Measurements from ENCODE around the gene PELI2.

PELI2 gene

DNA sequence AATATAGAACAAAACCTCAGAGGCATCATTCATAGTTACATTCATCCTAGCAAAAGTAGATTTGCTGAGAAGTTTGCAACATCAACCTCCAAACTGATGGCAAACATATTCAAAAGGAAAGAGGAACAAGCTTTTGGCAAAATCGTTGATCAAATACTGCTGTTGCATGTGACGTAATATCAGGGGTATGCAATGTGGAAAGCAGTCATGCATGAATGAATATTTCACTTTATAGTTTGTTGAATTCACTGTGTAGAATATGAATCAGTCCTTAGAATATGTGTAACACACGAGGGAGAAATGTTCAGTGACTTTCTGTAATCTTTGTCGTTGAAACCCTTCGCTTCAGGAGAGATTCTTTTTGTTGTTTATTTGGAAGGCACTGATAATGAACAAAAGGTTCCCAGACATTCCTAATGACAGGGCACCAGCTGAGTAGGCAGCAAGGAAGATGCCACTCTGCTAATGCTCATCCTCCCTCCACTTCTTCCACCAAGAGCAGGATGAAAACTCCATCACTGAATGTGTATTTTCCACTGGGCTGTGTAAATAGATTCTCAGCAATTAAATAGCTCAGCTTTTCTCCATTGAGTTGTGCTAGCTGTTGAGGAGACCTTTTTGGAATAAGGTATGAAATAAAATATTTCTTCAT lies 126.1 kb downstream of the PELI2 start:
- no peak for DNase-seq (ENCODE audit: low read depth in 2 of 2)

DNA sequence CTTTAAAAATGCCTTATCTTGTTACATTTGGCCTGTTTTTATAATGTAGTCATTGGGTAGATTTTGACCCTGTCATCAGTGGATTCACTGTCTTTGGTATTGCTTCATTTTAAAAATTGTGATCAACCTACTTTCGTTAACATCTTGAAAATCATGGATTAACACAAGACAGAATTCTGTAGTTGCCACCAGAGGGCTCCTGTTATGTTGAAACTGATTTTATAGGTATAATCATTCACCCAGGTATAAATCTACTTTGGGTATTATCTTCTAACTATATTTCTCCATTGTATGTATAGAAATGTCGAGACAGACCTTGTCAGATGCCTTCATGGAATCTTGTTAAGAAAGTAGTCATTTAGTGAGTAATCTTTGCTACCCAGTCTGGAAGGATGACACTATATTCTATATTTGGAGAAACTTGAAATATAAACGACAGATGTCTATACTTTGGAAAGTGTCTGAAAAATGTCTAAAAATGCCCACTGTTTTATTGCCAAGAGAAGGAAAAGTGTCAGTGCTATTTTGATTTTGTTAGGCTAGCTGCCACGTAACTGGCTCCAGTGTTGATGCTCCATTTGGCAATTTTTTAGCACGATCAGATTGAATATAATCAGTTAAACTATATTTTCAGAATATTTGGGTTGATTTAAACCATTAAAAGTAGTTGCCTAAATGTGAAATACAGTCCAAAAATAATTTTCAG lies 129.4 kb downstream of the PELI2 start:
- no peak for DNase-seq (ENCODE audit: low read depth in 2 of 2)

DNA sequence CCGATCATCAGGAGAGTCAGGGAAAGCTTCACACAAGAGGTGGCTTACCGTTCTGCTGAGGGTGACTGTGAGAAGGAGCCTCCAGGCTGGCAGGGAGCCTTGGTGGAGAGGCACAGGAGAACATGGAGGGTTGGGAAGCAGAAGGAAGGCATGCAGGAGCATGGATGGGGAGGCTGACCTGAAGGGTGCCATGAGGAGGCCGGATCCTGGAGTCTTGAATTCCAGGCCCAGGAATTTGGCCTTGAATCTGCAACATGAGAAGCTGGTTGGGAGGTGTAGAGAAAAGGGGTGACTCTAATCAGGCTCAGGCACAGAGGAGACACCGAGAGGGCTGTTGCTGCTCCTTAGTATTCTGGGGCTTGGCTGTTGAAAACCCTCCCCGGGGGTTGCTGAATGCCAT lies 130.2 kb downstream of the PELI2 start:
- DNase-seq (ENCODE audit: low read depth in 2 of 2) = no peak

DNA sequence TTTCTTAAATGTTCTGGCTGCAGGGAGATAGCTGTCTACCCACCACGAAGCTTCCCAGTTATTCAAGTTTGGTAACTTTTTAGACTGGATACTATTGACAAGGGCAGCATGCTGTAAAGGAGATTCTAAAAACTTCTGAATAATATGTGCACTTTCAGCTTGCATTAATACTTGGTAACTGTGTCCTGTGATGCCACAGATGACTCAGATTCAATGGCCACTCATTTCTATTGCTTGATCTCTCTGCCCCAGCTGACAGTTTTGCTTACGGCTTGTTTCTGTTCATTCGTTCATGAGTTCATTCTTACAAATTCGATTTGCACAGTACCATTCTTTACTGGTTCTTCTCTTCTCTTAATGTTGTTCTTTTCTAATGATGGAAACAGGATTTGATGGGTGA lies 142.8 kb downstream of the PELI2 start:
- DNase-seq (ENCODE audit: low read depth in 2 of 2) = no peak

DNA sequence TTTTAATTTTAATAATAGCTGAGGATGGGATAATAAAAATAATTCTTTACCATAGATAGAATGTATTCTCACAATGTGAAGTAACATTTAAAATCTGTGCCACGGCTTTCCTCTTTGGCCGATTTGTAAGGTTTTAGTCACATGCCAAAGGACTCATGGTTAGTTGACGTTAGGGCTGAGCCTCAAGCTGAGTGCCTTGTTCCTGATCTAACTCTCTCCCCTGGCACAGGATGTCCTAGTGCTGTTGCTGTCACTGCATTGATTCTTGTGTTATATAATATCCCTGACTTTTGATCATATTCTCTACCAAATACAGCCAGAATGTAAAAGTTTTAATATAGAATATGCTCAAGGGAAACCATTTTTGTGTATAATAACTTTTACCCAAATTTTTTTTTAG lies 144.3 kb downstream of the PELI2 start:
- no peak for DNase-seq (ENCODE audit: low read depth in 2 of 2)

DNA sequence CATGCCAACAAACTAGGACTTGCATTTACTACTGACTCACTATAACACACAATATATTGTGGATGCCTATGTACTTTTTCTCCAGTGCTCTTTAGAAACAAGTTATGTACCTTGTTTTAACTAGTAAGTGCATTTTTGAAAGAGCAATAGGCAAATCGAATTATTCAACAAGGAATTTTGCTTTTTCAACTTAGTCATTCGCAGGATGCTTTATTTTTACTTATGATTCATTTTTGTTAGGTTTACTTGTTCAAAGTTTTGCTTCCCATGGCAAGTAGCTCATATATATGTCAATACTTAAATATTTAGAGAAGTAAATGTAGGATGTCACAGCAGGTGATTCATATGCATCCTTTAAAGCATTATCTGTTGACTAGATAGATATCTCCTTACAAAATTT lies 149.8 kb downstream of the PELI2 start:
- DNase-seq (ENCODE audit: low read depth in 2 of 2) = no peak

DNA sequence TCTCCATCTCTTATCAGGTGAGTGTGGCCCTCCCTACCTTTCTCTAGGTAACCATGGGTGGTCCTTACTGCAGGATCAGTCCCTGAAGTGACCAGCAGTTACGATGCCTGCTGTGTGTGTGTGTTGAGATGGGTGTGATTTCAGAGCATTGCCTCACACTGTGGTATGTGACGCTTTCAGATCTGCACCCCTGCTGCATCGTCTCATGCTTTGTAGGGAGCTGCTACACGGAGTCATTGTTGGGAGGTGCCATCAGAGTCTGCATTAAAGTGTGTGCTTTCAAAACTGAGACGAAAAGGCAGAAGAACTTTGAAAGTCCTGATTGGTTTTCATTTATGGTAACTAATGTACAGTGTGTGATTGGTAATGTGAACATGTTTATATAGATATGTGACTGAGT lies 150.5 kb downstream of the PELI2 start:
- DNase-seq (ENCODE audit: low read depth in 2 of 2) = no peak

DNA sequence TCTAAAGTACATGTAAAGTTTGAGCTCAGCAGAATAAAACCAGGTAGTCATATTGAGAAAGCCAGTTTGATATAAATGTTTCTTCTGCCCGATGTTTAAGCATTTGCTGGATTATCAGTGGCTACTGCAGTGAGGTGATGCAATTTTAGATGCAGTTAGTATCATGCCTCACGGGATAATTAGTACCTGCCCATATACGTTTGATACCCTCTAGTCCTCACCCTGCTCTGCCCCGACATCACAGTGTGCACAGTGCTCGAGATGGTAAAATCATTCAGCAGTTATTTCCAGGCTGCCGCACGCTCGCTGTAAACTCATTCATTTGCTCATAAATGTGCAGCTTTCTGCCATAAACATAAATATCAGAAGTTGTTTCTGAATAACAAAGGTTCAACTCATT lies 152.7 kb downstream of the PELI2 start:
- no peak for DNase-seq (ENCODE audit: low read depth in 2 of 2)

DNA sequence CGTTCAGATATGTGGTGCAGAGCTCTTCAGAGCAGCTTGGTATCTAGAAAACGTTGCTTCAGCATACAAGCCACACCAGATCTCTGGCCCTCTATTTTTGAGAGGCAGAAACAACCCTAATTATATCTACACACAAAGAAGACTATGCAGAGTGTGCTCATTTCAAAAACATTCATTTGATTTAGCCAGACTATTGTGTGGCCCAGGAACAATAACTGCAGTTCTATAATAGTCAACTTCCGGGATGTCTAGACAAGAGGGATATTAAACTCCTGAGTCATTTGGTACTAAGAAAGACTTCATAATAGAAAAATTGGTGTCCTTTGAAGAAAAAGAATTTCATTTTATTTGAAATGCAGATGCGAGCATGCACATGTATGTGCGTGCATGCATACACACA lies 153.8 kb downstream of the PELI2 start:
- DNase-seq (ENCODE audit: low read depth in 2 of 2) = no peak

DNA sequence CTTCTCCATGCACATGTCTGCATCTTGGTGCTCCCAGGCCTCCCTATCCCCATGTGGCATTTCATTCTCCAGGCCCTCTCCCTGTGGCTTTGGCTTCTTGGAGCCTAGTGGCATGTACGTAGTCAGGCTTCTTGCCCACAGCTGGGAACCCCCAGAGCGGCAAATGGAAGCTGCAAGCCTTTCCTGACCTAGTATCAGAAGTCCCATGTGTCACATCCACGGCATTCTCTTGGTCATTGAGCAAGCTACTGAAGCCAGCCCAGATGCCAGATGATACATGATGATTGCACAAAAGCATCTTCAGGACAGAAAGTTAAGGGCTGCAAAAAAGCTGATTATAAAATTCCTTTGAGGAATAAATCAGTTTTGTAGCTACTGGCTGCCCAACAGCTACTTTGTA lies 154.9 kb downstream of the PELI2 start:
- no peak for DNase-seq (ENCODE audit: low read depth in 2 of 2)

DNA sequence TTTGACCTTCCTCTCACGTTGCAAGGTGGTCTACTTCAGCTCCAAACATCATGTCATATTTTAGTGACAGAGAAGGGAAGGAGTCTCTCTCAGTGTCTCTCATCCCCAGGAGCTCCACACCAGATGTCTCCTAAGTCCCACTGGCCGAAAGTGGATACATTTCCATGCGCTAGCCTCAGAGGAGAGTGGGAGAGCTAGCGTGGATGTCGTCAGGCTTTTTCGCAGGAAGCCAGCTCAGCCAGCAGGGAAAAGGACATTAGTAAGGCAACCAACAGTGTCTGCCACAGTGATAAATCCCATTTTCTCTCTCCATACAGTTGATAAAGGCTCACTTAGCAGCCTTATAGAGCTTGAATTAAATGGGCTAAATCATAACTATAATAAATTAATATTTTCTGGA lies 155.7 kb downstream of the PELI2 start:
- no peak for DNase-seq (ENCODE audit: low read depth in 2 of 2)

DNA sequence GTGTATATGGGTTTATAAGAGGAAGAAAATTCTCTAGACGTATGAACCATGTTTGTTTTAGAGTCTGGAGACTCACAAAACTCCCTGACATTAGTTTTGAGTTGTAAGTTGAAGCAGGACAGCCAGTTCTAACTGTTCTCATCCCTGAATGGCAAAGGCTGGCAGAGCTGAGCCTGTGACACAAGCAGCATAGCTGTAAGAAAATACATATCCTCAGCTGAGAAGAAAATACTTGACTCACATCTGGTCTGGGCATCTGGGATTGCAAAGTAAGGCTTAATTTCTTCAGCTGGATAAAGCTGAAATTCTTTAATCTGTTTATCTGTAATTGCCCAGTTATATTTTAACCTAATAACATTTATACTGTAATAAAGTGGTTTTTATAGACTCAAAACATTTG lies 156.3 kb downstream of the PELI2 start:
- DNase-seq (ENCODE audit: low read depth in 2 of 2) = no peak

DNA sequence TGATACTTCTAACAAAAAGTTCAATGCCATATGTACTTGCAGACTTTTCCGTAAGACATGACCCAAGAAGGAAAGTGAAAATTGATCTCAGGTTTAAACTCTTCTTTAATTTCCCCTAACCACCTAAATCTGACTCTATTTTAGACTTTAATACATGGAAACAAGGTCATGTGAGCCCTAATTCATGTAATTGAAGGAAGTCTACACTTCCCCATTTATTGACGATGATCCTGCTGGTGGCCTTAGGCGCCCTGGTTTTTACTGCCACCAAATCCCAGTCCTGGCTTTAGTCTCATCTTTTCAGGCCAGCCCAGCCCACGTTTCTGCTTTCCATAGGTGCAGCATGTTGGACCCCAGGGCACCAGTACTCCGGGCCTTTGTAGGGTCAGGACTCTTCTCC lies 157.9 kb downstream of the PELI2 start:
- DNase-seq (ENCODE audit: low read depth in 2 of 2) = no peak

DNA sequence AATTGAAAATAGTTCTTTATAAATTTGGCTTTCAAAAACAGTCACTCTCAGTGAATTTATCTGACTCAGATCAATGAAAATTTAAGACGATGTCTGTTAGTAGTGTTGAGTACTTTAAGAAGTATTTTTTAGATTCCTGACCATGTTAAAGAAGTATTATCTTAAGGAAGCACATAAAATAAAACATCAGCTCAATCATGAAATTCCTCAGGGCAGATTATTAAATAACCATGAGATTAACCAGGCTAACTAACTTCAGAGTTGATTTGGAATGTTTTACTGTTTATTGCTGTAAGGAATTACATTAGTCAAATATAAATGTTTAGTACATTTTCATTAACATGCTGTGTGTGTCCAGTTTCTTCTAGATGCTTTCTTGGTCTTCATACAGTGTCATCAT lies 160.2 kb downstream of the PELI2 start:
- DNase-seq (ENCODE audit: low read depth in 2 of 2) = no peak

DNA sequence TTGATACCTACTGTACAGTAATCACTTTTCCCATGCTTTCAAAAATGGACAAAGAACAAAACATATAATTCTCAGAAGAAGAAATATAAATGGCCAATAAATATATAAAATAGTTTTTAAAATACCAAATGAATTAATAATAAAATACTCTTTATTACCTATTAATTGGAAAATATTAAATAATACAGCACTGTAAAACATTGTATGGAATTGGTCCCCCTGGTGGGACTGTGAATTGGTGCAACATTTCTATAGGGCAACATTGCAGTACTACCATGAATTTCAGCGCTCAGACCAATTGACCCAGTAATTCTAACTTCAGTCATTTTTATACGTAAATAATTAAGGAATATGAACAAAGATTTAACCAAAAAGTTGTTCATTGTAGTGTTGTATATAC lies 162.6 kb downstream of the PELI2 start:
- no peak for DNase-seq (ENCODE audit: low read depth in 2 of 2)

DNA sequence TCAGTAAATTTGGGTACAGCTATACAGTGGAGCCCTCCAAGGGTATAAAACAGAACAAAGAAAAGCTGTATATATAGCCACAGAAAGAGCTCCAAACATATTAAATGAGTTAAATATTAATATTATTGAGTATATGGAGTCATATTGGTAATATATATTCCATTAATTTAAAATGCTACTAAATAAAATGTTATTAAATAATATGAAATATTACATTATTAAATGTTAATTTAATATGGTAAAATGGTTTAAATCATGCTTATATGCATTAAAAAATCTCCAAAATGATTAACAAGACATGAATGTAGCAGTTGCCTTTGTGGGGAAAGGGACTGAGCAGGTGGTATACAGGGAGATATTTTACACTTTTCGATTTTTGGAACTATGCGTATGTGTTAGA lies 164.0 kb downstream of the PELI2 start:
- DNase-seq (ENCODE audit: low read depth in 2 of 2) = no peak

DNA sequence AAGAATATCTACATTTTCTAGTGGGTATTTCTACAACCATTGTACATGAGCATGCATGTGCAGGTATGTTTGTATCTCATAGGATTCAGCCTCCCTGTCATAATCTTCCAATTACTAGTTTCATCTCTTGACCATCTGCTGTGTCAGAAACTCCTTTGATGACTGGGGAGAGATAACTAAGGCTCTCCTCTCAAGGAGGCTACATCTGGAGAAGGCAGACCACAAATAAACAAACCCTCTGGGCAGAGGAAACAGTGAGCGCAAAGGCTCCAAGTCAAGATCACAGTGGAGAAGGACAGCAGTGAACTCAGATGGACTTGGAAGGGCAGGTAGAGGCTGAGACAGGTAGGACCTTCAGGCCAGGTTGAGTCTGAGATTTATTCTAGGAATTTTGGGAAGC lies 166.4 kb downstream of the PELI2 start:
- DNase-seq (ENCODE audit: low read depth in 2 of 2) = no peak

DNA sequence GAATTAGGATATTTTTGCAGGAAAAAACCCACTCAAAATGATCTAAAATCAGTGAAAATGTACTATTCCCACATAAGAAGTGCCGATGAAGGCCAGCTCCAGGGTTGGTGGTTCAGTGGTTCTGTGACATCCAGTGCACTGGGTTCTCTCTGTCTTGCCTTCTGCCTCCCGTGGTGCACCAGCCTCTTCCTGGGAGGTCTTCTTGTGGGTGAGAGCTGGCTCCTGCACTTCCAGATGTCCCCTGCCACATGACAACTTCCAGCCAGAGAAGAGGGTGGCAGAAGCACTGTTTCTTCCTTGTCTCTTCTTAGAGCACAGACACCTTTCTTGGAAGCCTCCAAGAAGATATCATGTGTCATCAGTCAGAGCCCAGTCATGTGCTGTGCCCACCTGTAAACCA lies 170.9 kb downstream of the PELI2 start:
- no peak for DNase-seq (ENCODE audit: low read depth in 2 of 2)

DNA sequence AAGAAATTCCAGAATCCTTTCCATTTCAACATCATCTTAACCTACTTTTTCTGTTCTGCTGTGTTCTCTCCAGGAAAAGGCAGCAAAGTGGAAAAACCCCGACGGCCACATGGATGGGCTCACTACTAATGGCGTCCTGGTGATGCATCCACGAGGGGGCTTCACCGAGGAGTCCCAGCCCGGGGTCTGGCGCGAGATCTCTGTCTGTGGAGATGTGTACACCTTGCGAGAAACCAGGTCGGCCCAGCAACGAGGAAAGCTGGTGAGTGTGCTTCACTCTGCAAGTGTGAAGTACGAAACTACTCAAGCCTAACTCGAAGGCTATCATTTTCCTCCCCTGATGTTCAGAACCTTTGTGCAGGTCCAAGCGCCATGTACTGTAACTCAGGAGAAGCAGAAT lies 172.0 kb downstream of the PELI2 start:
- DNase-seq (ENCODE audit: low read depth in 2 of 2) = no peak

DNA sequence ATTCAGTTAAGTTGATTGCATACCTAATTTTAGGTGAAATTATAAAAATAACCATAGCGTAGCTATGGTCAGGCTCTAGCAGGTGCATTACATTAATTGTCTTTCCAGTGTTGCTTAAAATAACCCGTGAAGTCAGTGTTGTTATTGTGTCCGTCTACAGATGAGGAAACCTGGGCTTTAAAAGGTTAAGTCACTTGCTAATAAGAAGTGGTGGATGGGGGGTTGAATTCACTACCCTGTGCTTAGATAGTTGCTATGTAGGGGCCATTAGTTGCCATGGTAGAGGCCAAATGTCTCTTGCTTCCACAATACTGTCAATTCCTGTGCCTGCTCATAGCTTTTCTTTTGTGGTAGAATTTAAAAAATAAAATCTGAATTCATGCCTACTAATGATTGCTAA lies 174.8 kb downstream of the PELI2 start:
- no peak for DNase-seq (ENCODE audit: low read depth in 2 of 2)

DNA sequence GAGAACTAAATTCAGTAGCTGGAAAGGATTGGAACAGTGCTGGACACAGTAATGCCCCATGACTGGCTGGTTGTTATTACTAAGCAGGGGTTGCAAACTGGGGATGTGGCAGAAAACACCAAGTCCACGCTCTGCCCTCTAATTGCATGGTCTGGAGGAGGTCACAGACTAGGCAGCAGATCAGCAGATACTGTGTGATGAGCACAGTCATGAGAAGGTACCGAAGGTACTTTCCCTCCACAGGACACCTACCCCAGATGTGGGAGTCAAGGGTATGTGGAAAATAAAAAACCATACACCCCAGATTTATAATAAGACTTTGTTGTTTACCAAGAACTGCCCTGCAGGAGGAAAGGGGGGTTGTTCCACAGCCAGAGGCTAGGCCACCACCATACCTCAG lies 175.3 kb downstream of the PELI2 start:
- DNase-seq (ENCODE audit: low read depth in 2 of 2) = no peak

DNA sequence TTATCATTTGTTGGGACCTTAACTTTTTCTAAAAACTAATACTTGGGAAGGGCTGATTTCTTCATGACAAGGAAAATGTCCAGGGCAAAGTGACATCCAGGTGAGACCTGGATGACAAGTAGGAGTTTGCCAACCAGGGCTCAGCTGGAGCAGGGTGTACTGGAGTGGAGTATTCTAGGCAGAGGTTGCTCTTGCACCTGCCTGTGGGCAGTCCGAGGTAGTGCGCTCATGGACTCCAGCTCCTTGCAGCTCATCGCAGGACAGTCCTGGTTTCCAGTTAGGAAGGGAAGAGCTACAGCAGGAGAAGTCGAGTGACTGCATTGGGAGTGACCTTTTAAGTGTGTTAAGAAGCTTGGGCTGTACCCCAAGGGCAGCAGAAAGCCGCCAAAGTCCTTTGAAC lies 175.9 kb downstream of the PELI2 start:
- DNase-seq (ENCODE audit: low read depth in 2 of 2) = no peak

DNA sequence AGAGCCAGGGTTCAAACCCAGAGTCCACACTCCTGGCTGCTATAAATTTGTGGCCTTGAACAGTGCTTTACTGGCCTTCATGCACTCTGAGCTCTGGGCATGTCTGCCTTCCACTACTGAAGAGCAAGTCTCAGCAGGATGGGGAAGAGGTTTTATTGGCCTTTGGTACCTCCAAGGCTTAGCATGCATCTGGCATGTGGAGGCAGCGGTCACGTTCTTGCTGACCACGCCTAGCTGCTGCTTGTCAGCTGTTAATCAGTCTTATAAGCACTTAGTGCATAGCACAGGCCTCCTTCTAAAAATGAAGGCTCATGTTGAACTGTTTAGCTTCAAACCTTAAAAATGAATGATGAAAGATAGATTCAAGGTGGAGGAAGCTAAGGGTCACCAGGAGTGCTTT lies 177.5 kb downstream of the PELI2 start:
- no peak for DNase-seq (ENCODE audit: low read depth in 2 of 2)

DNA sequence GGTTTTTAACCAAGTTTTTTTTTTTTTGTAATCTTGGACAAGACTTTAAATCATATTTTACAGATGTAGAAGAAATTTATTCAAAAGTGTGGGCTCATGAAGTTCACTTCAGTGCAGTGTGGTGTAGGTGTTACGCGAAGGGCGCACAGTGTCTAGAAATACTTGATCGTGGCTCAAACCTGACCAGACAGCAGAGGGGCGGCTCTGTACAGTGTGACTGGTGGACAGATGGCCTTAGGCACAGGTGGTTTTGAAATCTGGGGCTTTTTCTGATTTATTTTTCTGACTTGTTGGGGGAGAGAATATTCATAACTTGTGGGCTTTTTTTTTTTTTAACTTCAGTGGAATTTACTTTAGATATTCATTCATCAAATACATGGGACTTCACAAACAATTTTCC lies 179.2 kb downstream of the PELI2 start:
- no peak for DNase-seq (ENCODE audit: low read depth in 2 of 2)

All from stimulated activated CD8-positive, alpha-beta memory T cell treated with anti-CD3 and anti-CD28 coated beads, Interleukin-7, amount 100 ng/mL, for 1 hour (primary cell).